ENCODE measurements around the gene CCDC146. TPM values are rescaled to one million over a fixed set of nuclear protein-coding genes. Genes with fewer than 3 reads are reported as not detected.
A peak's percentile ranks its signal among the peaks of the same experiment; 100 is the strongest.

CCDC146 gene
- total and polyA plus RNA-seq, 12 donors, result 1.7 to 10.8 (median 7.0) TPM

DNA sequence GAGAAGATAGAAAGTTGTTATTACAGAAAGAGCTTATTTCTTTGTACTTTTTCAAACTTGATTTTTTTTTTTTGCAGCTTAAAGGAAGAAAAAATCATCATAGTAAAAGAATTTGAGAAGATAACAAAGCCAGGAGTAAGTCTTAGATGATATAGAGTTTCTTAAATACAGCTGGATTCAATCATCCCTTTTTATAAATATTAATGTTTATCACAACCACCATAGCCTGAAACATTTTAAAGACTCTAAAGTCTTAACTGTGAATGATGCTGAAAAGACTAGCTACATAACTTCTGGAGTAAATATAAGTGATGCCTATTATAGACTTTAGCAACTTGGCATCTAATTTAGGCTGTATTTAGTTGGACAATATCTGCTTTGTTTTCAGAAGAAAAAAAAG, 132.0 kb downstream of the CCDC146 start:
- H3K9me3 ChIP-seq, result no peaks in the 10 kb centered on the region
- no peaks in the 10 kb centered on the region for H3K27me3 ChIP-seq
- intact Hi-C loops (cut with DNase I), result loop anchor here in 1 of 10 donors (5.0 kb wide), 1 partner anchor 73 kb away; no protein-coding TSS in a partner anchor
- no peak for TF ChIP-seq CTCF (IDR thresholded peaks at IDR 0.05)
- H3K4me1 ChIP-seq, result peaks cover 0 to 14% (median 0%) of the 10 kb centered on the region in 9 donors
- DNase-seq (no peak), ATAC-seq (no peak)
- H3K27ac ChIP-seq, result no peak overlapping the region
- no peak overlapping the region for H3K4me3 ChIP-seq
- peaks cover 0 to 8% (median 0%) of the 10 kb centered on the region in 9 donors for H3K36me3 ChIP-seq

DNA sequence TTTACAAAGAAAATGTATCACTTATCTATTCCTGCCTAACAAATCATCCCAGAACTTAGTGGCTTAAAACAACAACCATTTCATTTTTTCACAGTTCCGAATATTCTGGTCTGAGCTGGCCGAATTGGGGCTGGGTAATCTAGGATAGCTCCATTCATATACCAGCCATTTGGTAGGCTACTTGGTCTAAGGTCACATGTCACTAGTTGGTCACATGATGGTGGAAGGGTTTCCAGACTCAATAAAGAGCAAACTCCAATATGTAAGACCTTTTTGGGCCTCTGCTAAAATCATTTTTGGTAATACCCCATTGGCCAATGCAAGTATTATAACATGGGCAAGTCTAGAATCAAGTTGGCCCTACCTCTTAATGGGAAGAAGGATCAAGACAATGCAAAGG, 132.5 kb downstream of the CCDC146 start:
- Histone ChIP-seq H3K27me3 (no peaks in the 10 kb centered on the region), H3K4me3 (no peak overlapping the region), H3K36me3 (peaks cover 0 to 8% (median 0%) of the 10 kb centered on the region in 9 donors), H3K9me3 (no peaks in the 10 kb centered on the region), H3K4me1 (peaks cover 0 to 14% (median 0%) of the 10 kb centered on the region in 9 donors), H3K27ac (no peak overlapping the region)
- DNase-seq (no peak), ATAC-seq (no peak)
- no peak for TF ChIP-seq CTCF (IDR thresholded peaks at IDR 0.05)
- WGBS, 2 donors, result 80% methylated on average over 2 of the region's 2 CpGs
- intact Hi-C loops (cut with DNase I), result loop anchor here in 2 of 10 donors (5.0 kb wide), 2 partner anchors 72 to 77 kb away; no protein-coding TSS in a partner anchor

DNA sequence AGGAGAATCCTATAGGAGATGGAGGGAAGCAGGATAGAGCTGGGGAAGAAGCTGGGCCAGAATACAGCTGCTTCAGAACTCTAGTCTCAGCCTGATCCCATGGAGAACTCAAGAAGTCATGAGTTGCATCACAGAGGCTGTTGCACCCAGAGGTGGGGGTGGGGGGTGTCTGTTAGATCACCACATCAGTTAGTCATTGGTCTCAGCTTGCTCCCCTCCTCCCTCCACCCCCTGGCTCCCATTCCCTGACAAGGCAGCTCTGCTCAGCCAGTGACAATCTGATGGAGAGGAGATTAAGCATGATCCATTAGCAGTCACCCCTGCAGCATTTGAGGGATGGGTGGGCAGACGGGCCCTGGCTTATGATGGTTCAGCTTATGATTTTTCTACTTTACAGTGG, 135.6 kb downstream of the CCDC146 start:
- no peak overlapping the region for H3K4me3 ChIP-seq
- H3K4me1 ChIP-seq, result peaks cover 0 to 10% (median 0%) of the 10 kb centered on the region in 9 donors
- peaks cover 0 to 12% (median 0%) of the 10 kb centered on the region in 9 donors for H3K36me3 ChIP-seq
- ATAC-seq, result peak in 1 of 8 donors; percentile 51
- H3K27me3 ChIP-seq, result no peaks in the 10 kb centered on the region
- H3K9me3 ChIP-seq, result no peaks in the 10 kb centered on the region
- DNase-seq, result no peak
- intact Hi-C loops (cut with DNase I), result loop anchor here in 1 of 10 donors (5.0 kb wide), 1 partner anchor 74 kb away; no protein-coding TSS in a partner anchor
- H3K27ac ChIP-seq, result no peak overlapping the region
- WGBS, 2 donors, result 96 to 97% methylated on average over 1 of the region's 1 CpG
- TF ChIP-seq CTCF (IDR thresholded peaks at IDR 0.05), result no peak

DNA sequence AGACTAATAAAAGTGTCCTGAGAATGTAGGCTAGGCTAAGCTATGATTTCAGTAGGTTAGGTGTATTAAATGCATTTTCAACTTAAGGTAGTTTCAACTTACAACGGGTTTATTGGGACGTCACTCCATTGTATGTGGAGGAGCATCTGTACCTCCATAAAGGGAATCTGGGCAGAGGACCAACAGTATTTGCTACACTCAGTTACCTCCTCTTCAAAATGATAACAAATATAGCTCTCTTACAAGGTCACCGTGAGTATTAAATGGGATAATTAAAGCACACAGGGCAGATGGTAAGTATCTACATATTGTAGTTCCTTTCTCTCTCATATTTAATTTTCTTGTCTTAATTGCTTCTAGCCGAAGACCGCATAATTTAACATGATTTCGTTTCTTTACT, 136.2 kb downstream of the CCDC146 start:
- peak overlapping the region in 1 of 10 donors; percentile 26 for H3K27ac ChIP-seq
- intact Hi-C loops (cut with DNase I), result loop anchor here in 1 of 10 donors (5.0 kb wide), 1 partner anchor 74 kb away; no protein-coding TSS in a partner anchor
- no peaks in the 10 kb centered on the region for H3K27me3 ChIP-seq
- H3K9me3 ChIP-seq, result no peaks in the 10 kb centered on the region
- WGBS, 2 donors, result 59 to 74% methylated on average over 6 of the region's 6 CpGs
- ATAC-seq, result peak; percentile 50 to 93 (median 76)
- no peak for DNase-seq
- no peak overlapping the region for H3K4me3 ChIP-seq
- peaks cover 0 to 12% (median 0%) of the 10 kb centered on the region in 9 donors for H3K36me3 ChIP-seq
- no peak for TF ChIP-seq CTCF (IDR thresholded peaks at IDR 0.05)
- peaks cover 0 to 8% (median 0%) of the 10 kb centered on the region in 9 donors for H3K4me1 ChIP-seq

All from heart right ventricle (tissue), 16 donors.